ENCODE results near the gene MAP4. TPM values are rescaled to one million over a fixed set of nuclear protein-coding genes. Genes with fewer than 3 reads are reported as not detected.

MAP4 gene
- total RNA-seq, 1 donor, result 17.9 TPM

- H3K9me3 ChIP-seq (ENCODE audit: low read depth, low read length), result no peaks in the 10 kb centered on the region
- H3K27me3 ChIP-seq (ENCODE audit: insufficient read depth, low read length), result no peaks in the 10 kb centered on the region
- H3K4me3 ChIP-seq (ENCODE audit: low read length), result no peak overlapping the region
- no peaks in the 10 kb centered on the region for H3K4me1 ChIP-seq (ENCODE audit: insufficient read depth, low read length)
These were observed 131.0 kb downstream of the MAP4 start for GRCh38 chr3:47885168-47885567.

- H3K27me3 ChIP-seq (ENCODE audit: insufficient read depth, low read length), result no peaks in the 10 kb centered on the region
- no peak overlapping the region for H3K4me3 ChIP-seq (ENCODE audit: low read length)
- no peaks in the 10 kb centered on the region for H3K9me3 ChIP-seq (ENCODE audit: low read depth, low read length)
- H3K4me1 ChIP-seq (ENCODE audit: insufficient read depth, low read length), result no peaks in the 10 kb centered on the region
These were observed 131.6 kb downstream of the MAP4 start for GRCh38 chr3:47884603-47885002.

- Histone ChIP-seq H3K4me3 (ENCODE audit: low read length) (no peak overlapping the region), H3K27me3 (ENCODE audit: insufficient read depth, low read length) (no peaks in the 10 kb centered on the region), H3K9me3 (ENCODE audit: low read depth, low read length) (no peaks in the 10 kb centered on the region), H3K4me1 (ENCODE audit: insufficient read depth, low read length) (no peaks in the 10 kb centered on the region)
These were observed 133.9 kb downstream of the MAP4 start for GRCh38 chr3:47882338-47882737.

- Histone ChIP-seq H3K27me3 (ENCODE audit: insufficient read depth, low read length) (no peaks in the 10 kb centered on the region), H3K4me3 (ENCODE audit: low read length) (no peak overlapping the region), H3K4me1 (ENCODE audit: insufficient read depth, low read length) (no peaks in the 10 kb centered on the region), H3K9me3 (ENCODE audit: low read depth, low read length) (no peaks in the 10 kb centered on the region)
These were observed 138.5 kb downstream of the MAP4 start for GRCh38 chr3:47877719-47878118.

GRCh38 chr3:47877290-47877689 is 138.9 kb downstream of the MAP4 start:
- no peaks in the 10 kb centered on the region for H3K27me3 ChIP-seq (ENCODE audit: insufficient read depth, low read length)
- no peaks in the 10 kb centered on the region for H3K9me3 ChIP-seq (ENCODE audit: low read depth, low read length)

DNA sequence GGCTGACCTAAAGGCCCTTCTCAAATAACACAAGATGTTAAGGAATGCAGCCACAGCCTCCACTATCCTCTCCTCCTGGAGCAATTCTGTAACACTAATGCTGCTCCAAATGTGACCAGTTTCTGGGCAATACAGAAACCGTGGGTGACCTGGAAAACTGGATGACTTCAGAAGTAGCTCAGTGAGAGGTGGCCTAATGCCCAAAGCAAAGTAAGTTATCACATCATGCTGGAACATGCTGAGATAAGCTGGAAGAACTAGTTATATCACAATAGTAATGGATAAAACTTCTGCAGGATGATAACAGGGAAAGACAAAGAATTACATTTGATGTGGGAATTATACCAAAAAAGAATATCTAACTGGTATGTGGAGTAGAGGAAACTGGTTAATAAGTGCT is 141.3 kb downstream of the MAP4 start:
- Histone ChIP-seq H3K9me3 (ENCODE audit: low read depth, low read length) (no peaks in the 10 kb centered on the region), H3K4me1 (ENCODE audit: insufficient read depth, low read length) (no peaks in the 10 kb centered on the region), H3K4me3 (ENCODE audit: low read length) (no peak overlapping the region), H3K27me3 (ENCODE audit: insufficient read depth, low read length) (no peaks in the 10 kb centered on the region)

More at GRCh38 chr3:47877290-47877689, 138.9 kb downstream of the MAP4 start:
- no peak overlapping the region for H3K4me3 ChIP-seq (ENCODE audit: low read length)
- H3K4me1 ChIP-seq (ENCODE audit: insufficient read depth, low read length), result no peaks in the 10 kb centered on the region

- Histone ChIP-seq H3K4me3 (ENCODE audit: low read length) (no peak overlapping the region), H3K27me3 (ENCODE audit: insufficient read depth, low read length) (no peaks in the 10 kb centered on the region), H3K4me1 (ENCODE audit: insufficient read depth, low read length) (no peaks in the 10 kb centered on the region), H3K9me3 (ENCODE audit: low read depth, low read length) (no peaks in the 10 kb centered on the region)
These were observed 141.8 kb downstream of the MAP4 start for GRCh38 chr3:47874438-47874837.

GRCh38 chr3:47872916-47873315 is 143.3 kb downstream of the MAP4 start:
- Histone ChIP-seq H3K4me3 (ENCODE audit: low read length) (no peak overlapping the region), H3K4me1 (ENCODE audit: insufficient read depth, low read length) (no peaks in the 10 kb centered on the region), H3K27me3 (ENCODE audit: insufficient read depth, low read length) (no peaks in the 10 kb centered on the region), H3K9me3 (ENCODE audit: low read depth, low read length) (no peaks in the 10 kb centered on the region)

DNA sequence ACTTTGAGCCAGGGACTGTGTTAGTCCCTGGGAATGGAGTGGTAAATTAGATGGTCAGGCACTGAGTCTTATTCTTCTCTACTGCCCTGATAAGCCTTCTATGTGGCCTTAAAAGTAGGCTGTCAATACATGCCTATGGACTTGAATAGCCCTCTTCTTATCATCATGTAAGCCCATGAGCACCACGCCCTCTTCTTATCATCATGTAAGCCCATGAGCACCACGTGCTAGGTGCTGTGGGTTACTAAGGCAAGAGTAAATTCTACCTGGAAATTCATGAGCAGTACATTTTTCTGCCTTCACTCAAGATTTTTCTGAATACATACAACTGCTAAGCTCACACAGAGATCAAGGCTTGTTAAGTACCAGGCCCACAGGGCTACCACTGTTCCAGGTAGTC is 144.8 kb downstream of the MAP4 start:
- Histone ChIP-seq H3K9me3 (ENCODE audit: low read depth, low read length) (no peaks in the 10 kb centered on the region), H3K4me3 (ENCODE audit: low read length) (no peak overlapping the region), H3K27me3 (ENCODE audit: insufficient read depth, low read length) (no peaks in the 10 kb centered on the region), H3K4me1 (ENCODE audit: insufficient read depth, low read length) (no peaks in the 10 kb centered on the region)

- Histone ChIP-seq H3K4me3 (ENCODE audit: low read length) (no peak overlapping the region), H3K9me3 (ENCODE audit: low read depth, low read length) (no peaks in the 10 kb centered on the region), H3K4me1 (ENCODE audit: insufficient read depth, low read length) (no peaks in the 10 kb centered on the region), H3K27me3 (ENCODE audit: insufficient read depth, low read length) (no peaks in the 10 kb centered on the region)
These were observed 145.4 kb downstream of the MAP4 start for GRCh38 chr3:47870702-47871260.

DNA sequence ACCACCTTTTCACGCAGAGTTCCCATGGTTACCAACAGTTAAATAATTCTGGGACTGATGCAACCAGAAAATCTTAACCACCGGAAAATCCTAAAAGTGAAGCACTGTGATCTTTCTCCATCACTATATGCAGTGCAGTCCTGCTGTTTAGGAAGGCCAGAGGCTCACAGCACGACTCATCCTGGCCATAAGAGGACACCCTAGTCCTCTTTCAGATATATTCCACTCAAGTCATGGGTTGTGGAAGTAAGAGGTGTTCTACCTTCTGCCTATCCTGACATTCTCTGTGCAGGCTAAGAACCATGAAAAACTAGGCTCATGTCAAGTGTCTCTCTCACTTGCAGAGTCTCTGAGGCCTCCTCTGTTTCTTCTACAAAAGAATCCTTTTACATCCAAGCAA is 146.1 kb downstream of the MAP4 start:
- H3K4me1 ChIP-seq (ENCODE audit: insufficient read depth, low read length), result no peaks in the 10 kb centered on the region
- no peaks in the 10 kb centered on the region for H3K9me3 ChIP-seq (ENCODE audit: low read depth, low read length)
- no peaks in the 10 kb centered on the region for H3K27me3 ChIP-seq (ENCODE audit: insufficient read depth, low read length)
- no peak overlapping the region for H3K4me3 ChIP-seq (ENCODE audit: low read length)

DNA sequence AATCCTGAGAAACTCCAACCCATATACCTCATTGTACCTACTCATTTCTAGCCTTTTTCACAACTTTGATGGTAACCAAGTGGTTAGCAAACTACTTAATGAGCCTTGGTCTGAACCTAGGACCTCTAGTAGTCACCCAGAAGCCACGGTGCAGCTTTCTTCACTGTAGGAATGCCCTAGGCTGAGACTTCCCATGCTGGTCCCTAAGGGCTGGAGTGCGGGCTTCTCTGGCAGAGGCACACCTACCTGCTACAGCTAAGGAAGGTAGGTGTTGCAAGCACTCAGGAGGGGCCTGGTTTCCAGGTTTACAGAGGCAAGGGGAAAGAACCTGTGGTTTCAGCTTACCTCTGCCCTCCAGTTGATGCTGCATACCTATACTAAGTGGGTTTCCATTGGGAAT is 147.9 kb downstream of the MAP4 start:
- H3K9me3 ChIP-seq (ENCODE audit: low read depth, low read length), result no peaks in the 10 kb centered on the region
- no peak overlapping the region for H3K4me3 ChIP-seq (ENCODE audit: low read length)
- H3K4me1 ChIP-seq (ENCODE audit: insufficient read depth, low read length), result no peaks in the 10 kb centered on the region
- H3K27me3 ChIP-seq (ENCODE audit: insufficient read depth, low read length), result no peaks in the 10 kb centered on the region

DNA sequence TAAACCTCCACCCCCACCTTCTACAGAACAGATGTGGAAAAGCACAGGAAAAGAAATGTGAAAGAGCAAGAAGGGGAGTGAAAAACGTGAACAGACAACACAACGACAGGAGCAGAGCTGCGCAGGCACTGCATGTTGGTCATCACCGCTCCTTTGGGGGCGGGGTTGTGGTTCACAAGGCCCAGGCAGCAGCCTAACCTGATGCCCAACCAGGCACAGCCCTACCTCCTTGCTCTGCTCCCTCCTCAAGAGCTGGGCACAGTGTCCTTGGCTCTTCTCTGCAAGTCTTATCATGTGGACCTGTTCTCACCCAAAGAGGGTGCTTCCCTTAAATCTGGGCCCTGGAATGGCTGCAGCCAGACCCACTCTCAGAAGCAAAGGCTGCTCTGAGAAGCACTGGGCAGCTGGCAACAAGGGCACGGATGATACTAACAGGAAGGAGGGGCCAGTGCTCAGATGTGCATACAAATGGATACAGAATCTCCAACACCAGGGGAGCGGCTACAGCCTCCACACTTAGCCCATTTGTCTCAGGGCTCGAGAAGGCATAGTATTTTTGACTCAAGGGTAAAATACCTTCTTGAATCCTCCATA is 148.7 kb downstream of the MAP4 start:
- H3K9me3 ChIP-seq (ENCODE audit: low read depth, low read length), result no peaks in the 10 kb centered on the region
- no peaks in the 10 kb centered on the region for H3K27me3 ChIP-seq (ENCODE audit: insufficient read depth, low read length)
- H3K4me3 ChIP-seq (ENCODE audit: low read length), result no peak overlapping the region
- no peaks in the 10 kb centered on the region for H3K4me1 ChIP-seq (ENCODE audit: insufficient read depth, low read length)

DNA sequence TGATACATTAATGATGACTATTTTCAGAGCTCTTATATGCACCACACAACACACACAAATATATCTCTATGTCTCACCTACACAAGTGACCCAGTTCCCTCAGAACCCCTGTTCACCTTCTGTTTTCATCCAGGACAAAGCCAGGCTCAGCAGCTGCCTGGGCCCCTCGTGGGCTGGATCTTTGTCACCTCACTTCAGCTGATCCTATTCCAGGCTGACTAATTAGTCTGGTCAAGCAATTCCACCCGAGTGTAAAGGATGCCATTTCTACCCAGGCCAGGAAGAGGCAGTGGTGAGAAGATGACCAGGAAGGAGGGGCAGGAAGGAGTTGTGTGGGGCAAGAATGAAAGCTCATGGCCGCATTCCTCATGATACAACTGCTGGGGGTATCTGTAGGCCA is 151.0 kb downstream of the MAP4 start:
- Histone ChIP-seq H3K9me3 (ENCODE audit: low read depth, low read length) (no peaks in the 10 kb centered on the region), H3K27me3 (ENCODE audit: insufficient read depth, low read length) (no peaks in the 10 kb centered on the region), H3K4me1 (ENCODE audit: insufficient read depth, low read length) (no peaks in the 10 kb centered on the region), H3K4me3 (ENCODE audit: low read length) (no peak overlapping the region)

DNA sequence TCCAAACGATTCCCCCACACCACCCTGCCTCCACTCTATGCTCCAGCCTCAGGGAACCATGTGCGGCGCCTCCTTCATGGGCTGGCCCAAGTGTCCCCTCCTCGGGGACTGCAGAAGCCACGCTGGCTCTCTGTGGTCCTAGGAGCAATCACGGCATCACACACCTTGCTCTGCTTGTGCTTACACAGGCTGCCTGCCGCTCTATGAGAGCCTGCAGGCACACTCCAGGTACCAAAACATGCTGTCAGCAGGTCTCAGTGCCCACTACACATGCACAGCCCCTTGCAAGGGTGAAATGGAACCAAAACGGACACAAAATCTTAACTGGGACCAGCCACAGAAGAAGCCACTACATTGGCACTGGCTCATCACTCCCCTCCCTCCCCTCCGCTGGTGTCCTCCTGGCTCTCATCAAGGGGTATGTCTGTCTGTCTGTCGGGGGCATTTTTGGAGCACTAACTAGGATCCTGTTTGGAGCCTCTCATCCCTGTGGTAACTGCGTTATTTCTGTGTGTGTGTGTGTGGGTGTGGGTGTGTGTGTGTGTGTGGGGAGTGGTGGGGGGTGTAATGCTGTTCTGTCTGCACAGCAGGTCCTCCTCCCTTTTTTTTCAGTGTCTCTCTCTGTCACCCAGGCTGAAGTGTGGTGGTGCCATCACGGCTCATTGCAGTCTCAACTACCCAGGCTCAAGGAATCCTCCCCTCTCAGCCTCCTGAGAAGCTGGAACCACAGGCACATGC is 152.7 kb downstream of the MAP4 start:
- no peaks in the 10 kb centered on the region for H3K27me3 ChIP-seq (ENCODE audit: insufficient read depth, low read length)
- H3K4me3 ChIP-seq (ENCODE audit: low read length), result no peak overlapping the region
- no peaks in the 10 kb centered on the region for H3K4me1 ChIP-seq (ENCODE audit: insufficient read depth, low read length)
- H3K9me3 ChIP-seq (ENCODE audit: low read depth, low read length), result no peaks in the 10 kb centered on the region

Measured in mononuclear cell (primary cell).